Panc1 (cell line): ENCODE results near the gene UQCC5. TPM values are rescaled to one million over a fixed set of nuclear protein-coding genes. Genes with fewer than 3 reads are reported as not detected.

Experiments used
- ATAC-seq: fragments of 200-7000 bp; cut with Tn5 transposase; 2 replicates; pipeline ENCODE4 v1.9.1; 2020; ENCODE audit warnings: mild to moderate bottlenecking, moderate library complexity
- BruUV-seq: library from RNA; stranded (reverse); fragments of 400-500 nt; replicated peaks from 2 replicates; lab custom pipeline; 2021; lab: Mats Ljungman, UMichigan
- CTCF ChIA-PET: fragments of 300-600 bp; sonication (Branson Sonifier 250); formaldehyde crosslinking; loops from one replicate; lab custom pipeline; 2022; ENCODE audit warnings: antibody characterized with exemption; lab: Charles Lee
- POLR2A ChIA-PET: fragments of 300-600 bp; sonication (Branson Sonifier 250); formaldehyde crosslinking; loops from one replicate; lab custom pipeline; 2022; ENCODE audit warnings: antibody characterized with exemption; lab: Charles Lee
- DNase-seq: peaks from one replicate; pipeline ENCODE4 v3.0.0-alpha.2; 2010; ENCODE audit warnings: low read depth, low spot score
- H3K27ac ChIP-seq: 2 replicates; pipeline ENCODE4 v1.5.1; 2011; ENCODE audit warnings: mild to moderate bottlenecking, low read length, inconsistent platforms
- H3K27me3 ChIP-seq: fragments of 200-500 bp; sonication (Bioruptor generic); 2 replicates; pipeline ENCODE4 v1.6.0; 2014; ENCODE audit warnings: low read length, inconsistent platforms; ENCODE audit not compliant: control insufficient read depth, insufficient read depth
- H3K36me3 ChIP-seq: fragments of 200-500 bp; sonication (Bioruptor generic); 2 replicates; pipeline ENCODE4 v1.5.1; 2014; ENCODE audit warnings: inconsistent platforms, mild to moderate bottlenecking, low read length, moderate library complexity; ENCODE audit not compliant: control insufficient read depth, insufficient read depth
- H3K4me1 ChIP-seq: 2 replicates; pipeline ENCODE4 v1.5.1; 2011; ENCODE audit warnings: inconsistent platforms, mild to moderate bottlenecking, low read length, moderate library complexity; ENCODE audit not compliant: control insufficient read depth, insufficient read depth
- H3K4me3 ChIP-seq, 2 experiments: 2 replicates each; pipeline ENCODE4 v1.5.1; 2011 to 2012; ENCODE audit warnings: low read depth in 2 of 2, low read length in 2 of 2, mild to moderate bottlenecking in 2 of 2, inconsistent platforms in 1 of 2, moderate library complexity in 1 of 2
- H3K9me3 ChIP-seq: fragments of 200-500 bp; sonication (Bioruptor generic); 2 replicates; pipeline ENCODE4 v1.5.1; 2014; ENCODE audit warnings: low read depth, mild to moderate bottlenecking, inconsistent platforms, low read length, moderate library complexity; ENCODE audit not compliant: control insufficient read depth, insufficient read depth
- CTCF ChIP-seq: fragments of 450-650 bp; IDR thresholded peaks from 2 replicates; pipeline ENCODE4 v1.5.1; 2017; ENCODE audit warnings: mild to moderate bottlenecking
- POLR2AphosphoS5 ChIP-seq: IDR thresholded peaks from 2 replicates; pipeline ENCODE4 v1.6.1; 2012; ENCODE audit warnings: mild to moderate bottlenecking, low read depth, low read length, moderate library complexity
- SIN3A ChIP-seq: IDR thresholded peaks from 2 replicates; pipeline ENCODE4 v1.6.1; 2012; ENCODE audit warnings: low read depth, mild to moderate bottlenecking, low read length, moderate library complexity, borderline replicate concordance; ENCODE audit not compliant: insufficient read depth
- TCF7L2 ChIP-seq: IDR thresholded peaks from 2 replicates; pipeline ENCODE4 v1.6.1; 2011; ENCODE audit warnings: mild to moderate bottlenecking, low read depth, low read length, inconsistent platforms
- in situ Hi-C: cut with HindIII; loops from 2 replicates; pipeline ENCODE4 v1.10.0; 2016; ENCODE audit warnings: low sequenced_read_pairs, low pct_unique_long_range_greater_than_20kb
- intact Hi-C: fragments of 100-400 bp; cut with micrococcal nuclease; formaldehyde crosslinking; loops from one replicate; pipeline ENCODE4 v1.10.0; 2022; ENCODE audit not compliant: unreplicated experiment
- total RNA-seq: library from RNA; stranded (reverse); gene quantifications from one replicate; pipeline ENCODE4 v1.2.1, GENCODE V29; 2021; ENCODE audit not compliant: unreplicated experiment
- TF ChIP-seq, protein P1 (sequence below), 2 experiments: IDR thresholded peaks; 2 replicates each; pipeline ENCODE4 v1.6.1; 2011 to 2012; ENCODE audit warnings: low read depth in 2 of 2, control low read depth in 1 of 2, low read length in 1 of 2, mild to moderate bottlenecking in 1 of 2, moderate library complexity in 1 of 2; ENCODE audit not compliant: insufficient read depth in 1 of 2

Gene UQCC5
- total RNA-seq, 1 experiment from 2014 or later = 27.3 TPM

DNA sequence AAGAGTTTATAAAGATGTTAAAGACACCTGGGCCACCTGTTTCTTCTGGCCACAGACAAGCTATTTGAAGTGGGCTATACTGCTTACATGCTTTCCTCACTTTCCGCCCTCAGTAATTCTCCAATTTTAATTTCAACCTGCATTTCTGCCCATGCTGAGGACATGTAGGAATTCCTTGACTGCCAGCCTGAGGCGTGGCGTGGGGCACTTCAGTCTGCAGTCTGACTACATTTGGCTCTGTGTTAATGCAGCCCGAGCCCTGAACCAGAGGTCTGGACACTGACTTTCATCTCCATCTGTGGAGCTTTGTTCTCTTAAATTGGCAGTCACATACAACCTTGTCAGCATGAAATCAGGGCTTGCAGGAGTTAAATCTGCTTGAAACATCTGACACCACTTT is 8.5 kb downstream of the UQCC5 start:
- DNase-seq (no peak), ATAC-seq (no peak)
- no peak overlapping the region for H3K27ac ChIP-seq
- ChIA-PET POLR2A (no interaction called here), CTCF (no interaction called here)
- peaks cover 8% of the 10 kb centered on the region; the same call in 1 of the 2 replicates for H3K36me3 ChIP-seq
- TF ChIP-seq POLR2AphosphoS5 = no peak
- TF ChIP-seq CTCF = no peak
- no peak for TF ChIP-seq TCF7L2
- TF ChIP-seq SIN3A = no peak
- TF ChIP-seq, protein P1, sequence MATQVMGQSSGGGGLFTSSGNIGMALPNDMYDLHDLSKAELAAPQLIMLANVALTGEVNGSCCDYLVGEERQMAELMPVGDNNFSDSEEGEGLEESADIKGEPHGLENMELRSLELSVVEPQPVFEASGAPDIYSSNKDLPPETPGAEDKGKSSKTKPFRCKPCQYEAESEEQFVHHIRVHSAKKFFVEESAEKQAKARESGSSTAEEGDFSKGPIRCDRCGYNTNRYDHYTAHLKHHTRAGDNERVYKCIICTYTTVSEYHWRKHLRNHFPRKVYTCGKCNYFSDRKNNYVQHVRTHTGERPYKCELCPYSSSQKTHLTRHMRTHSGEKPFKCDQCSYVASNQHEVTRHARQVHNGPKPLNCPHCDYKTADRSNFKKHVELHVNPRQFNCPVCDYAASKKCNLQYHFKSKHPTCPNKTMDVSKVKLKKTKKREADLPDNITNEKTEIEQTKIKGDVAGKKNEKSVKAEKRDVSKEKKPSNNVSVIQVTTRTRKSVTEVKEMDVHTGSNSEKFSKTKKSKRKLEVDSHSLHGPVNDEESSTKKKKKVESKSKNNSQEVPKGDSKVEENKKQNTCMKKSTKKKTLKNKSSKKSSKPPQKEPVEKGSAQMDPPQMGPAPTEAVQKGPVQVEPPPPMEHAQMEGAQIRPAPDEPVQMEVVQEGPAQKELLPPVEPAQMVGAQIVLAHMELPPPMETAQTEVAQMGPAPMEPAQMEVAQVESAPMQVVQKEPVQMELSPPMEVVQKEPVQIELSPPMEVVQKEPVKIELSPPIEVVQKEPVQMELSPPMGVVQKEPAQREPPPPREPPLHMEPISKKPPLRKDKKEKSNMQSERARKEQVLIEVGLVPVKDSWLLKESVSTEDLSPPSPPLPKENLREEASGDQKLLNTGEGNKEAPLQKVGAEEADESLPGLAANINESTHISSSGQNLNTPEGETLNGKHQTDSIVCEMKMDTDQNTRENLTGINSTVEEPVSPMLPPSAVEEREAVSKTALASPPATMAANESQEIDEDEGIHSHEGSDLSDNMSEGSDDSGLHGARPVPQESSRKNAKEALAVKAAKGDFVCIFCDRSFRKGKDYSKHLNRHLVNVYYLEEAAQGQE (IDR thresholded peaks at IDR 0.05; ENCODE audit: insufficient read depth in 1 of 2, low read depth in 2 of 2, low read length in 1 of 2) = no peak
- no TSS peak for BruUV-seq
- H3K4me3 ChIP-seq = no peak overlapping the region
- H3K9me3 ChIP-seq = no peaks in the 10 kb centered on the region
- in situ Hi-C loops (no loop called here), intact Hi-C loops (no loop called here)
- no peaks in the 10 kb centered on the region for H3K27me3 ChIP-seq
- no peaks in the 10 kb centered on the region for H3K4me1 ChIP-seq

DNA sequence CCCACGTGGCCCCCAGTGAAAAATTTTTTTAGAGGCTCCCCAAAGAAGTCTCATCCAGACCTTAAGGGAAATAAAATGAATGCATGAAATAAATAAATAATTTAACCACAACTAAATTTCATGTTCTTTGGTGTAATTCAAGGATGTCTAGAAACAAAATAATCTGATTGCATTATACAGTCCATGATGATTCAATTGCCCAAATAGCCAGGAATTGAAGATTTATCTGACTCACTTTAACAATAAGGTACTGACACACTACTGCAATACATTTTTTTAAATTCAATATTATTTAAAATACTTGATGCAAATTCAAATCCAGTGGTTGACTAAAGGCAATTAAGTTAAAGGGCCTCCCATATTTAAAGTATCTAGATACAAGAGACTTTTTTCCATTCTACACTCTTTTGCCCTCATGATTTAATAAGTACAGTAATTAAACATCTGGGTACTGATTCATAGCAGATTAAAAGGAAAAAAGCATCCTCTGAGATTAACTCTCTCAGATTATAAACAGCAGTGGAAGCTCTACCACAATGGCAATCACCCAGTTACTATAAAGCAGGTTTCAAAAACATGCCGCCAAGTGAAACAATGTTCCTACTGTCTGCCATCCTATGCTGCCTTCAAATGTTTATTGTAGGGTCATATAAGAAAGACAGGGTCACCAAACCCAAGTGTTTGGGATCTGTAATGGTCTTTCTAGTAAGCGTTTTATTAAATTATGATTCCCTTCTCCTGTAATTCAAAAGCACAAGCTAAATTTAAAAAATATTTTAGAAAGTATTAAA is 9.9 kb downstream of the UQCC5 start:
- H3K4me1 ChIP-seq = no peaks in the 10 kb centered on the region
- peaks cover 8% of the 10 kb centered on the region; the same call in 1 of the 2 replicates for H3K36me3 ChIP-seq
- no peak overlapping the region for H3K27ac ChIP-seq
- CTCF ChIA-PET = no interaction called here
- TF ChIP-seq, protein P1 (IDR thresholded peaks at IDR 0.05; ENCODE audit: insufficient read depth in 1 of 2, low read depth in 2 of 2, low read length in 1 of 2) = no peak
- TF ChIP-seq SIN3A = no peak
- TF ChIP-seq TCF7L2 = no peak
- TF ChIP-seq POLR2AphosphoS5 = no peak
- no peak for TF ChIP-seq CTCF
- intact Hi-C loops = no loop called here
- H3K9me3 ChIP-seq = no peaks in the 10 kb centered on the region
- in situ Hi-C loops = no loop called here
- H3K4me3 ChIP-seq = no peak overlapping the region
- POLR2A ChIA-PET = no interaction called here
- no peaks in the 10 kb centered on the region for H3K27me3 ChIP-seq
- BruUV-seq = TSS peak; percentile 70
- DNase-seq (no peak), ATAC-seq (no peak)
